Stimulated activated naive CD8-positive, alpha-beta T cell treated with anti-CD3 and anti-CD28 coated beads, Interleukin-15, Interleukin-2, amounts not matched to agents 100 ng/mL and 50 ng/mL, for 24 hours (primary cell): Measurements from ENCODE around the gene CAPN15.
A peak's percentile ranks its signal among the peaks of the same experiment; 100 is the strongest.

Source experiments
- H3K27ac Mint-ChIP-seq: one replicate; pipeline ENCODE4 v1.8.0; 2021; ENCODE audit warnings: mild to moderate bottlenecking, mixed read lengths
- H3K27me3 Mint-ChIP-seq: one replicate; pipeline ENCODE4 v1.8.0; 2021; ENCODE audit warnings: mixed read lengths
- H3K36me3 Mint-ChIP-seq: one replicate; pipeline ENCODE4 v1.8.0; 2021; ENCODE audit warnings: low read depth, mixed read lengths
- H3K4me1 Mint-ChIP-seq: one replicate; pipeline ENCODE4 v1.8.0; 2021; ENCODE audit warnings: low read depth, mixed read lengths
- H3K4me3 Mint-ChIP-seq: one replicate; pipeline ENCODE4 v1.8.0; 2021; ENCODE audit warnings: mild to moderate bottlenecking, mixed read lengths
- H3K9me3 Mint-ChIP-seq: one replicate; pipeline ENCODE4 v1.8.0; 2021; ENCODE audit warnings: mixed read lengths

Gene CAPN15

DNA sequence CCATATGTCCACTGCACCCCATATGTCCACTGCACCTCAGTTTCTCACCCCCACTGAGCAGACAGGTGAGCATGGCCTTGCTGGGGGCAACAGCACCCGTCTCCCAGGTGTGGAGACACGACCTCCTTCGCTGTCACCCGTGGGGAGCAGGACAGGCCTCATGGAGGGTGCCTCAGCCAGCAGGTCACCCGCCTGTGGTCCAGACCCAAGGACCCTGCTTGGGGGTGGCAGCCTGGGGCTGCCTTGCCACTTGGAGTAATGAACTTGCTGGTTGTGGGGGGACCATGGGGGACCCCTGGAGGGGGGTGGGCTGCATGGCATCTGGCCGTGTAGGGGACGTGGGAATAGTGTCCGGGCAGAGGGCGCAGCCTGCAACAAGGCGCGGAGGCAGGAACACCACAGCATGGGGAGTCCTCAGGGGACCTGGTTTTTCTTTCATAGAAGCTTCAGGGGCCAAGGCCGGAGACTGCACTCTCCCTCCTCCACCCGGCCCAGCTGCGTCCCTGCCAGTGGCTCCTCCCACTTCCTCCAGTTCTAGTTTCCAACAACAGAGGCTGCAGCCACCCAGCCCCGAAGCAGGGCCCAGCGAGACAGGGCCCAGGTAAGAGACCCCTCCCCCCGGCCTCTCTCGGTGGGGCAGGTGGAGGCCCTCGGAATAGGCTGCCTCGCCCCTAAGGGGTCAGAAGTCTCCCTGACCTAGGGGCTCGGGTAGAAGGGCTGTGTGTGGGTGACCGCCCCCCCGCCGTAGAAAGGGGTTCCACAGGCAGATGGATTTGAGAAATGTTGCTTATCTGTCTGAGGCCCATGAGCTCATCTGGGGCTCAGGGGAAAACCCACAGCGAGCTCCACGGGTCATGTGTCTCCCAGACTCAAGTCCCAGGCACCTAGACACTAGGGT is 39.2 kb downstream of the CAPN15 start, which contains the start of gene NHLRC4:
NHLRC4 (plus strand) TSS at position 531 of the 898 bp plus-strand sequence. CDS start 1,043 bp downstream, outside the sequence.
- H3K27me3 Mint-ChIP-seq: peaks cover 6% of the 10 kb centered on the region
- H3K4me3 Mint-ChIP-seq: peak within 1 kb of the TSS; percentile 35
- peaks cover 28% of the 10 kb centered on the region for H3K4me1 Mint-ChIP-seq
- H3K36me3 Mint-ChIP-seq: no peaks in the 10 kb centered on the region
- peak within 1 kb of the TSS; percentile 16 for H3K27ac Mint-ChIP-seq
- no peaks in the 10 kb centered on the region for H3K9me3 Mint-ChIP-seq

DNA sequence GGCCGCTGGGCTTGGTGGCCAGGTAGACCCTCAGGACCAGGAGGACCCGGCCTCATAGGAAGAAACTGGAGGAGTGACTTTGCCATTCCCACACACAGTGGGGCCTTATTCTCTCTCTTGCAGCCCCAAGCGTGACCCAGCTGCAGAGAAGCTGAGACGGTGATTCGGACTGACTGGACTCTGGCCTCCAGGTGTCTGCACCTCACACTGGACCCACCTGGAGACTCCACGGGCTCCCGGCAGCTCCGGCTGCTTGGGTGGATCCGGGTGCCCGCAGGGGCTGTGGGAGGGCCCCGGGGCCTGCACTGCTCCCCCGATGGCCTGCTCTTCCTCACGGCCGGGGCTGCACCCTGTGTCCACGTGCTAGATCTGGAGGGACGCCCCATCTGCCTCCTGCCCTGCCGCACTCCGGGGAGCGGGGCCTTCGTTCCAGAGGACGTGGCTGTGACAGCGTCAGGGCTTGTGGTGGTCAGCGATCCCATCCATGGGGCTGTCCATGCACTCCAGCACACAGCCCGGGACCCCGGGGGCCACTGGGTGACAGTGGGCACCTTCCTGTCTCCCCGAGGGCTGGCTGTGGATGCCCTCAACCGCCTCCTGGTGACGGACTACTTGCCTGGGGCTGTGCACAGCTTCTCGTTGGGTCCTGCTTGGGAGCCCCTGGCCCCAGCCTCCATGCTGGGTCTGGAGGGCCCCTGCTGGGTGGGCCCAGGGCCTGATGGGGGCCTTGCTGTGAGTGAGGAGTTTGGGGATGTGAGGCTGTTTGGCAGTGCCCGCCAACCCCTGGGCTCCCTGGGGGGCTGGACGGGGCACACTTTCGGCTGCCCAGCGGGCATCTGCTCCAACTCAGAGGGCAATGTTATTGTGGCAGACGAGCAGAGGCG is 40.1 kb downstream of the CAPN15 start:
- H3K4me3 Mint-ChIP-seq: peak overlapping the region; percentile 35

DNA sequence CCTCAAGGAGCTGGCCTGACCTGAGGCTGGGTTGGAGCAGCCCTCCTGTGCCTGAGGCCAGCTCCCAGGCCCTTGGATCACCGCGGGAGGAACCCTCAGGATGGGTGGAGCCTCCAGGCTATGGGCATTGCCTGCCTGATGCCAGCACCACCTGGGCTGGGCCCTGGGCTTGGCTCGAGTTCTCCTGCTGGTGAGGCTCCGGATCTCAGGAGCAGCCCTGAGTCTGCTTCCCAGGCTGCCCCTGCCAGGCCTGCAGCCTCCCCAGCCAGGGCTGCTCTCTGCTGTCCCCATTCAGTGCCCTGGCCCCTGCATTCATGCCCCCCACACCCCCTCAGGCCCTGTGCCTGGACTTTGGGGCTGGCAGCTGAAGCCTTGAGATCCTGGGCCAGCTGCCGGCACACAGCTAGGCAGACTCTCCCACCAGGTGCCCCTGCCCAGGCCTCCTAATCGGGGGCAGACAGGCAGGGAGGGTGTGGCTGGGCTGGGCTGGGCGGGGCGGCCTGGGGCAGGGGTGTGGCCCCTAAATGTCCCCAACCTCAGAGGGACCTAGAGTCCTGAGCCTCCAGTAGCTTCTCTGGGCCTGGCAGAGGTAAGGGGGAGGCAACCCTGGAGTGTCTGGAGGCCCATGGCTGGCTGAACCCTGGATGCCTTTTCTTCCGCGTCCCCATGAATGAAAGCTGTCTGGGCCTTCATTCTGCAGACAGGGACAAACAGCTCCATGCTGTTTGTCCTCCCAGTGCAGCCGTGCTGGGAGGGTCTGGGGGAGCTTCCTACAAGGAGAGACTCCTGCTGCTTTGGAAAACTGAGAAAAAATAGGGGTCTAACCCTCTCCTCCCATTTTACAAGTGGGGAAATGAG is 41.1 kb downstream of the CAPN15 start:
- H3K4me3 Mint-ChIP-seq: peak overlapping the region; percentile 84
- no peaks in the 10 kb centered on the region for H3K36me3 Mint-ChIP-seq
- peak overlapping the region; percentile 90 for H3K27ac Mint-ChIP-seq

More for the DNA sequence above, 40.1 kb downstream of the CAPN15 start:
- Mint-ChIP-seq H3K9me3 (no peaks in the 10 kb centered on the region), H3K27ac (peak overlapping the region; percentile 16), H3K4me1 (peaks cover 29% of the 10 kb centered on the region), H3K27me3 (peaks cover 2% of the 10 kb centered on the region), H3K36me3 (no peaks in the 10 kb centered on the region)

DNA sequence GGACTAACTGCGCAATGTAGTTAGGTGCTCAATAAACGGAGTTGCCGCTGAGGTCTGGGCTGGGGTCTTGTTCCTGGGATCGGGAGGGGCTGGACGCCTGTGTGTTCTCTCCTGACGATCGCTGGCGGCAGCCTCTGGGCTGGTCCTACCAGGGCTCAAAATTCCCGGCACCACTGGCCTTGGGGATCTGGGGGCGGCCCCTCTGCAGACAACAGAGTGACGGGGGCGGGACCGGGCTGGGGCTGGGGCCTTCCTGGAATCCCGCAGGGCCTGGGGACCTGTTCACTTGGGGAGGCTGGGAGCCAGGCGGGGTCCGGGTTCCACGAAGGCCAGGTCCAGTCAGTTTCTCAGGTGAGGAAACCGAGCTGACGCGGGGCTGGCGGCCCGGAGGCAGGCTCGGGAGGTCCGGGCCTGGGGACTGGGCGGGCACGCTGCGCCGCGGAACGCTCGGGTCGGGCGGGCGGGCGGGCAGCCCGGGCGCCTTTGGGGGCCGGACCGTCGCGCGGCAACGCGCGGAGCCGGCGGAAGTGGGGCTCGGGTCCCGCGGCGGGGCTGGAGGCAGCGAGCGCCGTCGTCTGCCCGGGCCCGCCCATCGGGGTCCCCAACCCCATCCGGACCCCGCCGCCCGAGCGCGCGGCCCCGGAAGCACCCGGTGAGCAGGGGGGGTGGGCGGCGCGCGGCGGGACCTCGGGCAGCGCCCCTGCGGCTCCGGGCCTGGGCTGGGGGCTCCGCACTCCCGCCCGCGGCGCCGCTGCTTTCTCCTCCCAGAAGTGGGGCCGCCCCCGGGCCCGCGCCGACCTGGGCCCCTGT is 42.1 kb downstream of the CAPN15 start, which contains the start of gene PIGQ:
PIGQ (plus strand) TSS at position 524 of the 810 bp plus-strand sequence. CDS start 4,107 bp downstream, outside the sequence.
- Mint-ChIP-seq H3K27ac (peak within 1 kb of the TSS; percentile 90), H3K4me3 (peak within 1 kb of the TSS; percentile 86), H3K4me1 (peaks cover 29% of the 10 kb centered on the region), H3K9me3 (no peaks in the 10 kb centered on the region), H3K36me3 (no peaks in the 10 kb centered on the region), H3K27me3 (no peaks in the 10 kb centered on the region)

More for the DNA sequence above, 41.1 kb downstream of the CAPN15 start:
- H3K4me1 Mint-ChIP-seq: peaks cover 29% of the 10 kb centered on the region
- no peaks in the 10 kb centered on the region for H3K27me3 Mint-ChIP-seq
- H3K9me3 Mint-ChIP-seq: no peaks in the 10 kb centered on the region

DNA sequence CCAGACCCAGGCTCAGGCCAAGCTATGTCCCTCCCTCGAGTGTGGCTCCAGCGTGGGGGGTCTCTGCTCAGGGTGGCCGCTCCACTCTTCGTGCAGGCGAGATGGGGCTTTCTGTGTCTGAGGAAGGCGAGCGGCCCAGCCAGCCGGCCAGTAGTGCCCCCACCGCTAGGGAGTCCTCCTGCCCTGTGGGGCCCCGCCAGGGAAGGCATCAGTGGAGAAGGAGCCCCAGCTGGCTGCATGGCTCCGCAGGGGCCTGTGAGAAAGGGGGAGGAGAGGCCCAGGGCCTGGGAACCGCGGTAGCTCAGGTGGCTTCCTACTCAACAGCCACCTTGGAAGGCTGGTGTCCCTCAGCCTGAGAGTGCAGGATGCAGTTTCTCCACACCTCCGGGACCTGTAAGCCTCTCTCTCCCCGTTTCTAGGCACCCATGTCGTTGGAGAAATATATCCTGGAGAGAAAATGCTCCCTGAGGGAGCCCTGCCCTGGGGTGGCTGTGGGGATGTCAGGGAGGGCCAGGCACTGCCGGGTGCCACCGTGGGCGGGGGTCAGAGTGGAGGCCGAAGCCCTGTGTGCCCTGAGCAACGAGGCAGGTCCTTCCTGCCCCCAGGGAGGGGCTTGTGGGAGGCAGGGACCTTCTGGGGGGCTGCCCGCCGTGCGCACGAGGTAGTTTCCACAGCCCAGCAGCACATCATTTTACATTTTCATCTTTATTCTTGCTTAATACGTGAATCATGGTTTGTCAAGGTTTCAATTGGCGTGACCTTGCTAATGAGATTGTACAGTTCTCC is 45.5 kb downstream of the CAPN15 start:
- Mint-ChIP-seq H3K9me3 (no peaks in the 10 kb centered on the region), H3K27me3 (no peaks in the 10 kb centered on the region), H3K36me3 (no peaks in the 10 kb centered on the region), H3K27ac (no peak overlapping the region), H3K4me1 (peaks cover 19% of the 10 kb centered on the region), H3K4me3 (no peak overlapping the region)

DNA sequence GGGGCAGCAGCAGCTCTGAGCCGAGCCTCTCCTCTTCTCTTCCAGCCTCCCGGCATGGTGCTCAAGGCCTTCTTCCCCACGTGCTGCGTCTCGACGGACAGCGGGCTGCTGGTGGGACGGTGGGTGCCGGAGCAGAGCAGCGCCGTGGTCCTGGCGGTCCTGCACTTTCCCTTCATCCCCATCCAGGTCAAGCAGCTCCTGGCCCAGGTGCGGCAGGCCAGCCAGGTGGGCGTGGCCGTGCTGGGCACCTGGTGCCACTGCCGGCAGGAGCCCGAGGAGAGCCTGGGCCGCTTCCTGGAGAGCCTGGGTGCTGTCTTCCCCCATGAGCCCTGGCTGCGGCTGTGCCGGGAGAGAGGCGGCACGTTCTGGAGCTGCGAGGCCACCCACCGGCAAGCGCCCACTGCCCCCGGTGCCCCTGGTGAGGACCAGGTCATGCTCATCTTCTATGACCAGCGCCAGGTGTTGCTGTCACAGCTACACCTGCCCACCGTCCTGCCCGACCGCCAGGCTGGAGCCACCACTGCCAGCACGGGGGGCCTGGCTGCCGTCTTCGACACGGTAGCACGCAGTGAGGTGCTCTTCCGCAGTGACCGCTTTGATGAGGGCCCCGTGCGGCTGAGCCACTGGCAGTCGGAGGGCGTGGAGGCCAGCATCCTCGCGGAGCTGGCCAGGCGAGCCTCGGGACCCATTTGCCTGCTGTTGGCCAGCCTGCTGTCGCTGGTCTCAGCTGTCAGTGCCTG is 46.7 kb downstream of the CAPN15 start:
- Mint-ChIP-seq H3K36me3 (no peaks in the 10 kb centered on the region), H3K9me3 (no peaks in the 10 kb centered on the region), H3K27ac (no peak overlapping the region), H3K27me3 (no peaks in the 10 kb centered on the region), H3K4me1 (peaks cover 15% of the 10 kb centered on the region), H3K4me3 (no peak overlapping the region)

DNA sequence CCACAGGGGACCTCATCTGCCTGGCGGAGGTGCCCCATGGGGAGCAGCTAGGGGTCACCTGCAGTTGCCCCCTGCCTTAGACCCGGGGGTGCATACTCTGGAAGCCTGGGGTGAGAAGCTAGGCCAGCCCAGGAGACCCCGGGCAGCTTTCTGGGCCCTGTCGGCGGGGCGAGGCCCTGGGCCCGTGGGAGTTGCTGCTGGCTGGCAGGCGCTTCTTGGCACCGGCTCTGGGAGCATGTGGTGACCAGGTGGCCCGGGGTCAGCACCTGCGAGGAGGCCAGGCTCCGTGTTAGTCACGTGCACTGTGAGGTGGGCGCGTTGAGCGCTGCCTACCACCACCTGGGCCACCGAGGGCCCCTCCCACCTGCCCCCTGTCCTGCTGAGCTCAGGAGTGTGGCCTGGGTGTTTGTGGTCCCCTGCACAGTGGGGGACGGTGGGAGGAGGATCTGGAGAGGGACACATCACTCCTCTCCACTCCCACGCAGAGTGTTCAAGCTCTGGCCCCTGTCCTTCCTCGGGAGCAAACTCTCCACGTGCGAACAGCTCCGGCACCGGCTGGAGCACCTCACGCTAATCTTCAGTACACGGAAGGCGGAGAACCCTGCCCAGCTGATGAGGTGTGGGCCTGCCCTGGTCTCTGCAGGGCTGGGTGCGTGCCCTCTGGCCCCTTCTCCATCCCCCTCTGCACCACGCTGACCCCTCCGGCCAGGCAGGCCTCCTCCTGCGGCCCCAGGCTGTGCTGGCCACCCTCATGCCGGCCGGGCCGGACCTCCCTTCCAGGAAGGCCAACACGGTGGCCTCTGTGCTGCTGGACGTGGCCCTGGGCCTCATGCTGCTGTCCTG is 48.1 kb downstream of the CAPN15 start:
- H3K27me3 Mint-ChIP-seq: no peaks in the 10 kb centered on the region
- H3K36me3 Mint-ChIP-seq: no peaks in the 10 kb centered on the region
- no peak overlapping the region for H3K27ac Mint-ChIP-seq
- H3K4me3 Mint-ChIP-seq: no peak overlapping the region
- H3K4me1 Mint-ChIP-seq: peaks cover 11% of the 10 kb centered on the region
- H3K9me3 Mint-ChIP-seq: no peaks in the 10 kb centered on the region

DNA sequence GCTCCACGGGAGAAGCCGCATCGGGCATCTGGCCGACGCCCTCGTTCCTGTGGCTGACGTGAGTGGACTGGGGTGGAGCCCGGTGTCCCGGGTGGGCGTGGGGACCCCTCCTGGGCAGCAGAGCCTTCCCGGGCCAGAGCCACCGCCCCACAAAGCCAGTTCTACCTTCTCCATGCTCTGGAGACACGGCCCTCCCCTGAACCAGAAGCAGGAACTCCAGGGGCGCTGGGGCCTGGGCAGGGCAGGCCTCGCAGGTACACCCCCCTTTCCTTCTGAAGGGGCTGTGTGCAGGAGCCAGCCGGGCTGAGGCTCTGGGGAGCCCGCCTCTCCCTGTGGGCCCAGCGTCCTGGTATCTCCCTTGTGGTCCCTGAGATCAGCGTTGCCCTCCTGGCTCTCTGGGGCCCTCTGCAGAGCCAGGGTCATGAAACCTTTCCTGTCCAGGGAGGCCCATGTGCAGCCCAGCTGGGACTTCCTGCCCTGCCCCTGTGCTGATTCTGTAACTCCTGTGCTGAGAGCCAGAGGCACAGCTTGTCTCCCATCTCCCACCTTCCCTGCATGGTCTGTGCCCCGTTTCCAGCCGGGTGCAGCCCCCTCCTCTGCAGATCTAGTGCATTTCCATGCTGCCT is 48.8 kb downstream of the CAPN15 start:
- no peak overlapping the region for H3K27ac Mint-ChIP-seq
- H3K27me3 Mint-ChIP-seq: no peaks in the 10 kb centered on the region
- H3K4me3 Mint-ChIP-seq: no peak overlapping the region
- no peaks in the 10 kb centered on the region for H3K9me3 Mint-ChIP-seq
- no peaks in the 10 kb centered on the region for H3K36me3 Mint-ChIP-seq
- H3K4me1 Mint-ChIP-seq: peaks cover 4% of the 10 kb centered on the region

DNA sequence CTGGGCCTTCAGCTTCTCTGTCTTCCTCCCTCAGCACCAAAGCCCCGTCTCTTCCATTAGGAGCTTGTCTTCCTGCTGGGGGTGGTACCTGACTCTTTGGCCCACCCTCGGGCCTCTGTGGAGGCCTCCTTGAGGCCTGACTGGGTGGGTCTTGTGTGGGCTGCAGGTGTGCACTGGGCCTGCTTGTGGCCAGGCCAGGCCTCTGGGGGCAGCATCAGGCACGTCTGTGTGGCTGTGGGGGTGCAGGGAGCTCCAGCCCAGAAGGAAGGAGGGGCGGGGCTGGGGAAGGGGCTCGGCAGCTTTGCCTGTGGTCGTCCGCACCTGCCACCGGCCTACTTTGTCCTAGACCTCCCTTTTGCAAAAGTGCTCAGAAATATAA is 49.3 kb downstream of the CAPN15 start:
- H3K9me3 Mint-ChIP-seq: no peaks in the 10 kb centered on the region
- no peak overlapping the region for H3K27ac Mint-ChIP-seq
- H3K4me3 Mint-ChIP-seq: no peak overlapping the region
- H3K36me3 Mint-ChIP-seq: no peaks in the 10 kb centered on the region
- no peaks in the 10 kb centered on the region for H3K27me3 Mint-ChIP-seq
- no peaks in the 10 kb centered on the region for H3K4me1 Mint-ChIP-seq

DNA sequence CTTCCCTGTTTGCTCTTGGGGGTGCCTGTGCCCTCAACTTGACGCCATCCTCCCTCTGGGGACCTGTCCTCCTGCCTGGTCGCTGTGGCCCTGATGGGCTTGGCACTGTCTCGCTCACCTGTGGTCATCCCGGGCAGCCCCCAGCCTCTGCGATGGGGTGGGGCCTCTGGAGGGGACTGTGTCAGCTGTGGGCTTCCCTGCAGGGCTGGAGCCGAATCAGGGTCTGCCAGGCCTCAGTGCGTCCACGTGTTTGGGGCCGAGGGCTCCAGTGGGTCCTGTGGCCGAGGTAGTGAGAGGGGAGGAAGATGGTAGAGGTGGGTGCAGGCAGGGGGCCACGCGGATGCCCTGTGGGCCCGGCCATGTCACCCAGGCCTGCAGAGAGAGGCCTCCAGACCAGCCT is 50.3 kb downstream of the CAPN15 start:
- no peaks in the 10 kb centered on the region for H3K9me3 Mint-ChIP-seq
- H3K4me3 Mint-ChIP-seq: no peak overlapping the region
- no peaks in the 10 kb centered on the region for H3K27me3 Mint-ChIP-seq
- H3K4me1 Mint-ChIP-seq: no peaks in the 10 kb centered on the region
- no peaks in the 10 kb centered on the region for H3K36me3 Mint-ChIP-seq
- no peak overlapping the region for H3K27ac Mint-ChIP-seq

DNA sequence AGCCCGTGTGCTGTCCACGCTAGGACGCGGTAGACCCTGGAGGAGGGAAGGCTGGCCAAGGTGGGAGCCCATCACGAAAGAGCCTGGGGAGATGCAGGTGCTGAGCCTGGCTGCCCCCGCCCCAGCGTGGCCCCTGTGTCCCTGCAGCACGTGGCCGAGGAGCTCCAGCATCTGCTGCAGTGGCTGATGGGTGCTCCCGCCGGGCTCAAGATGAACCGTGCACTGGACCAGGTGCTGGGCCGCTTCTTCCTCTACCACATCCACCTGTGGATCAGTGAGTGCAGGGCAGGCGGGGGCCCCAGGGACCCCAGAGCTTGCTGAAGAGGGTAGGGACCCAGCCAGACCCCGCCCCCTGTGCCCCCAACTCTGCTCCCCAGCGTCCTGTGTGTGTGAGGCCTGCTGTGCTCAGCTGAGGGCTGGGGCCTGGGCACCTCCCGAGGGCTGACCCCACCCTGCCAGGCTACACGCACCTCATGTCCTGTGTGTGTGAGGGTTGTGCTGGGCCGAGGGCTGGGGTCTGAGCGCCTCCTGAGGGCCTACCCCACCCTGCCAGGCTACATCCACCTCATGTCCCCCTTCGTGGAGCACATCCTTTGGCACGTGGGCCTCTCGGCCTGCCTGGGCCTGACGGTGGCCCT is 50.8 kb downstream of the CAPN15 start:
- H3K27me3 Mint-ChIP-seq: no peaks in the 10 kb centered on the region
- H3K4me1 Mint-ChIP-seq: no peaks in the 10 kb centered on the region
- no peak overlapping the region for H3K27ac Mint-ChIP-seq
- H3K36me3 Mint-ChIP-seq: no peaks in the 10 kb centered on the region
- no peaks in the 10 kb centered on the region for H3K9me3 Mint-ChIP-seq
- H3K4me3 Mint-ChIP-seq: no peak overlapping the region
